GM18498 (cell line): Measurements from ENCODE around the gene TMEM30A.

Experiments
- ATAC-seq: cut with Tn5 transposase; IDR thresholded peaks from one replicate; pipeline ENCODE4 v1.9.1; 2021; ENCODE audit warnings: mild to moderate bottlenecking, moderate library complexity; ENCODE audit not compliant: unreplicated experiment

The TMEM30A gene

GRCh38 chr6:75284632-75285282 lies at the start of gene TMEM30A:
Gene TMEM30A (minus strand): TSS chr6:75284792. CDS start chr6:75284638, 154 bp downstream.
- peak; percentile 89 for ATAC-seq

GRCh38 chr6:75333676-75334200 lies 49.1 kb upstream of the TMEM30A start:
- ATAC-seq: no peak

GRCh38 chr6:75331151-75331550 lies 46.6 kb upstream of the TMEM30A start:
- ATAC-seq: no peak

DNA sequence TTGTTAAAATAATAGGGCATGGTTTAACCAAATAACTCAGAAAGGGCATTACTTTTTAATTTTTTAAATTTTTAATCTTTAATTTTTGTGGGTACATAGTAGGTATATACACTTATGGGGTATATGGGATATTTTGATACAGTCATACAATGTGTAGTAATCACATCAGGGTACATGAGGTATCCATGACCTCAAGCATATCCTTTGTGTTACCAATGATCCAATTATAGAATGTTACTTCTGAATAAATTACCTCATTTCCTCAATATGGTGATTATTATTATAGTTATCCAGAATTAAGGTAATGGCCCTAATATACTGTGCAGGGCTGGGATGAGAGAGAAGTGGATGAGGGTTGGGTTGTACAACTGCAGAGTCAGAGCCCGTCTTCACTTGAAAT lies 45.1 kb upstream of the TMEM30A start:
- ATAC-seq: no peak

GRCh38 chr6:75327807-75328206 lies 43.2 kb upstream of the TMEM30A start:
- no peak for ATAC-seq

DNA sequence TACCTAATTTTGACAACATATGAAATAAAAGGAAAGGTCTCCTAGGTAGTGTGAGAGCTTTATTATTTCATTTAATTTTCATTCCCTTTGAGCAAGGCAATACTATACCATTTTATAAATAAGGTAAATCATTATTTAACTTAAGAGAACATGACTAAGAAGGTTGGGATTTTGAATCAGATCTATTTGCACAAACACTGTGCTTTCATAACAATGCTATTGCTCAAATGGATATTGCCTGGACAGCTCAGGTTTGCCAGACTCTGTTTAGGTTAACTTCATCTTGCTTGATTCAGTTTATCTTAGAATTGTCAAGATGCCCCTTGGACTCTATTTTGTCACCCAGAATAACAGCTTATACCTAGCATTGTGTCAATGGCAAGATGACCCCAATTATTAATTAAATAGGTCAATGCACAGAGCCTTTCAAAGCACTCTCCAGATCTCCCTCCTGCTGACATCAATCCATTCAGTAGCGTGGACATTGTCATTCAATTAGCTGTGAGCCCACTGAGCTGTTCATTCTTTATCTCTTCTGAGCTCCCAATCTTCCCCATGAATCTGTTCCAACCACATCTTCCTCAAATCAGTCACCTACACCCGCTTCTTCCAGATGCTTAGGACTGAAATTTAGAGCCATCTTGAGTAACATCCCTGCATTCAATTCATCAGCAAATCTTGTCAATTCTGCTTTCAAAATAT lies 42.1 kb upstream of the TMEM30A start:
- no peak for ATAC-seq

DNA sequence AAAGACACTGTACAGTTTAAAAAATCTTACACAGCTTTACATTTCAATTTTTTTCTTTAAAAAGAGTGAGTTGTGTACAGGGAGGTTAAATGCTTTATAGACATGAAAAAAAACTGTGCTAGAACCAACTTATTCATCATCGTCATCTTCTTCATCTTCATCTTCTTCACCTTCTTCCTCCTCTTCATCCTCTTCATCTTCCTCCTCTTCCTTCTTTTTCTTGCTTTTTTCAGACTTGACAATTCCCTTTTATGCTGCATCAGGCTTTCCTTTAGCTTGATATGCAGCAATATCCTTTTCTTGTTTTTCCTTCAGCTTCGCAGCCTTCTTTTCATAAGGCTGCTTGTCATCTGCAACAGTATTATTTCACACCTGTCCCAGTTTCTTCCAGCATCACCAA lies 34.3 kb upstream of the TMEM30A start:
- no peak for ATAC-seq

DNA sequence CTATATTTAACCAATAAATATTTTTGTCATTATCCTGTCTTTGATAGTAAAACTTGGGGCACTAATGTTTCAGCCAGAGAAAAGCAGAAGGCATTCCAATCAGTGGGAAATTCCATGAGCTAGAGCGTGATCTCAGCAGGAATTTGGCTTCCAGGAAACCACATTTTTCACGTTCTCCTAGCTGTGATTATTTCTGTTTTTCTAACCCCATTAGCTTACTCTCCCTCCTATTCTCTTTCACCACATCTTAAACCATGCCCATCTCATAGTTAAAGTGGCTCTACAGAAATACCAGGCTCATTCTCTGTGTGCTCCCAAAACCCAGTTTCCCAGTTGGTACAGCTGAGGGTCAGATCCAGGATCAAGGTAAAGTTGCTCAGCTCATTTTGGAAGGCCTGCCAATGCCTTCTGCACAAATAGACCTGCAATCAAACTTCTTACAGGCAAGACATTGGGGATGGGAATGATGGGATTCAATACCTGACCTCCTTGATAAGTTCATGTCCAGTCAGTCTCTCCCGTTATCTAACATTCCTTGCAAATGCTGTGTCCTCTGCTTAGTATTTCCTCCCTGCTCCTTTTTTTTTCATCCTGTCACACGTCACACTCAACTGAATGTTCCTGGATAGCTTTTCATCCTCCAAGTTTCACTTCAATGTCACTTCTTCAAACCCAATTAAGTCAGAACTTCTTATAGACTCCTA lies 33.1 kb upstream of the TMEM30A start:
- no peak for ATAC-seq

DNA sequence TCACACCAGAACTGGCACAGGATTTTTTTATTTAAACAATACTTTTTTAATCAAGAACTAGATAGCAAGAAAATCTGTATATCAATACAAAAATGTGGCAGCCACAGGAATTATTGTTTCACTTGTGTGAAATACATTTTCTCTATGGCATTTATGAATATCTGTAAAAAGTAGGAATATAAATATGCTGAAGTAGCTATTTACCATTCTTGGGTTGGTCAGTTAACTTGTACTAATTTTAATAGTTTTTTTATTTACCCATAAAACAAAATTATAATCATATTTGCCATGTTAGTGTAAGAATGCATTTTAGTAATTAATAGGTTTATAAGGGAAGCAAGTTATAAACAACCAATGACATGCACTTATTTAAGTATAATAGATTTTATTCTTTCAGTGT lies 31.4 kb upstream of the TMEM30A start:
- no peak for ATAC-seq

DNA sequence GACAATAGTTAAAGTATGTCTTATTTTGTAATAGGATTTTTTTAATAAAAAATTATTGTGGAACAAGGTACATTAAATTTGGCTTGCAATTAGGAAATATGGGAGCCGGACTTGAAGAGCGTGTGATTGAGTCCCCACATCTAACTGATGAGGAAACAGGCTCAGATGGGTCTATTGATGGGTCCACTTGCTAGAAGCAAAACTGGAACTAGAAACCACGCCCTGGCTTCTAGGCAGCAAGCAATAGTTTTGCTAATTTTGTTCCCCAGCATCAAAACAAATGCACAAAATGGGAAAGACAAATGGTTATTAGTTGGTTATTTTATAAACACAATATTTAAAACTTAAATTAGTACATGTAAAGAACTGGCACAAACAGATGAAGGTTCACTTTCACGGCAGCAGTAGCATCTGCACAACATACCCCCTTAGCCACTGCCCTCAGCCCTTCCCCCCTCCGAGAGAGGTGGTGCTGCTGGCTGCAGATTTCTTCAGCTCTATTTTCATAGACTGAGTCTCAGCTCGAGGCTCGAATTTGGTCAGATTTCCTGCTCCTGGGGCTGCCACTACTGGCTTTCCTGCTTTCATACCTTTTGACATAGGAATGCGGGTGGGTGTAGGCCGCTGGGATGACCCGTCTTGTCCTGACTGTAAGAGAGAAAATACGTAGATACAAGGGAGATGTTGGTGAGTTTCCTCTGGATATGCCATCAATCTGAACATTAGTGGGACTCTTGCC lies 23.8 kb upstream of the TMEM30A start:
- ATAC-seq: no peak

GRCh38 chr6:75307364-75308004 lies 22.9 kb upstream of the TMEM30A start:
- no peak for ATAC-seq

GRCh38 chr6:75306064-75306463 lies 21.5 kb upstream of the TMEM30A start:
- ATAC-seq: no peak

GRCh38 chr6:75305573-75305972 lies 21.0 kb upstream of the TMEM30A start:
- no peak for ATAC-seq

GRCh38 chr6:75302280-75302679 lies 17.7 kb upstream of the TMEM30A start:
- ATAC-seq: no peak

GRCh38 chr6:75301537-75301936 lies 16.9 kb upstream of the TMEM30A start:
- ATAC-seq: no peak

- no peak for ATAC-seq
Measured at GRCh38 chr6:75301088-75301487, 16.5 kb upstream of the TMEM30A start.

DNA sequence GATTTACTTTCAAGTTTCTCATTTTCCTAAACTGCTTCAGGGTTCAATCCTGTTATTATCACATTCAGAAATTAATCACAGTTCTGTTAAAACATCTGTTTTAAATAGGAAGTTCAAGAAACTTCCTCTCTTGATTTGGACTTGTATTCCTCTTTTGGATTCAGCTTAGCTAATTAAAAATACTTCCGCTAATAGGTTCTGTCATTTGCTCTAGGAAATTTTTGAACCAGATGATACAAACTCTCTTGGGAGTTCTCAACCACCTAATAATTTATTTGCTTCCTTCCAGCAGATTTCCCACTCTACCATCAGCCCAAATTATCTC lies 15.9 kb upstream of the TMEM30A start:
- no peak for ATAC-seq

GRCh38 chr6:75299801-75300530 lies 15.4 kb upstream of the TMEM30A start:
- no peak for ATAC-seq

DNA sequence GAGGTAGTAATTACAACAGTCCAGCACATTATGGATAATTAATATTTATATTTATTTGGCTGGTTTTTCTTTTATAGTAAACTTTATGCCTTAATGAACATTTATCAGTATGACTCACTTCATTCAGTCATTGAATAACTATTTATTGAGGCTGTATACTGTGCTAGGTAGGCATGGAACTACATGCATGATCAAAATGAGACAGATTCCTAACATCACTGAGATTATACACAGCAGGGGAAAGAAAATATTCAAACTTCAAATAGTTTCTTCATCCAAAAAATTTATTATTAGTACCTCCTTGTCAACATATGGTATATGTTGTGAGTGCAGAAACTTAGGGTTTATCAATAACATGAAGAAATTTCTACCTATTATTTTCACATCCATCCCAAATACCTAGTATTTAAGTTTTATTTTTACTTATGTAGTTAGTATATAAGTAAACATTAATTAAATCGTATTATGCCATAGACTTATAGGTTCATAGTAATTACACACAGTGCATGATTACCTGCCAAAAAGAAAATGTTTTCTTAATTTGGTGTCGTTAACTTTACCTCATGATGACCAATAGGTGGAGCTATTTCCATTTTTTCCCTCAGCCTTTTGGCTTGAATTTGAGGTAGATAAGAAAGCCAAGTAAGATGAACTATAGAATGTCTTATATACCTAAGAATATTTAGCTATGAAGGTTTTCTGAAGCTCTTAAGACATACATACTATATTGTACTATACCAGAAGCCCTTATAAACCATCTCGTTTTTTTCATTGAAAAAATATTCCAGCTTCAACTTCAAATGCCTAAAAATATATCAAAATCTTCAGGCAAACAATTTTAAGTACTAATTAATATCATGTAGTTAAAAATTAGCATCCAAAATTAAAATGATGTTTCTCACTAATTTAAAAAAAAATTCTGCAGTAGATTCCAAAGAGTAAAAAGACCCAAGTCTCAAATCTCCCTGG lies 12.5 kb upstream of the TMEM30A start:
- peak; percentile 78 for ATAC-seq
